IPS-11a (cell line): ENCODE results near the gene RAB5IF.
"Not testable (repeated sequence)": the region's sequence is repeated elsewhere in the genome, so short reads cannot be mapped to it uniquely, and the experiment has no call there.

Experiments used
- H3K4me3 ChIP-seq: one replicate; pipeline ENCODE4 v1.5.1; 2013; ENCODE audit warnings: low read depth, low read length, control low read depth

Gene RAB5IF

DNA sequence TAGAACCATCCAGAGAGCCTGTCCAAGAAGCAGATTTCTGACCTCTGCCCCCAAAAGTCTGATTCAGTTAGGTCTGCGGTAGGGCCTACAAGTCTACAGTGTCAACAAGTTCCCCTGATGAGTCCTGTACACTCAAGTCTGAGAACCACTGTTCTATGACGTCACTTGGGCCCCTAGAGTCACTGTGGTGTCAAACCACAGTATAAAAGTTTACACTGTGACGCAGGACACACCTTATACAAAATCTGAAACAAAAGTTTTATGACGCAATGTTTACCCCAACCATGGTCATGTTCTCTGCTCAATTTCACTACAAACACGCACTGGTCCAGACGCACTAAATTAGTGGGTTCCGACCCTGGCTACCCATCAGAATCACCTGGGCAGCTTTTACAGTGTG is 22.5 kb downstream of the RAB5IF start:
- H3K4me3 ChIP-seq = no peak overlapping the region

DNA sequence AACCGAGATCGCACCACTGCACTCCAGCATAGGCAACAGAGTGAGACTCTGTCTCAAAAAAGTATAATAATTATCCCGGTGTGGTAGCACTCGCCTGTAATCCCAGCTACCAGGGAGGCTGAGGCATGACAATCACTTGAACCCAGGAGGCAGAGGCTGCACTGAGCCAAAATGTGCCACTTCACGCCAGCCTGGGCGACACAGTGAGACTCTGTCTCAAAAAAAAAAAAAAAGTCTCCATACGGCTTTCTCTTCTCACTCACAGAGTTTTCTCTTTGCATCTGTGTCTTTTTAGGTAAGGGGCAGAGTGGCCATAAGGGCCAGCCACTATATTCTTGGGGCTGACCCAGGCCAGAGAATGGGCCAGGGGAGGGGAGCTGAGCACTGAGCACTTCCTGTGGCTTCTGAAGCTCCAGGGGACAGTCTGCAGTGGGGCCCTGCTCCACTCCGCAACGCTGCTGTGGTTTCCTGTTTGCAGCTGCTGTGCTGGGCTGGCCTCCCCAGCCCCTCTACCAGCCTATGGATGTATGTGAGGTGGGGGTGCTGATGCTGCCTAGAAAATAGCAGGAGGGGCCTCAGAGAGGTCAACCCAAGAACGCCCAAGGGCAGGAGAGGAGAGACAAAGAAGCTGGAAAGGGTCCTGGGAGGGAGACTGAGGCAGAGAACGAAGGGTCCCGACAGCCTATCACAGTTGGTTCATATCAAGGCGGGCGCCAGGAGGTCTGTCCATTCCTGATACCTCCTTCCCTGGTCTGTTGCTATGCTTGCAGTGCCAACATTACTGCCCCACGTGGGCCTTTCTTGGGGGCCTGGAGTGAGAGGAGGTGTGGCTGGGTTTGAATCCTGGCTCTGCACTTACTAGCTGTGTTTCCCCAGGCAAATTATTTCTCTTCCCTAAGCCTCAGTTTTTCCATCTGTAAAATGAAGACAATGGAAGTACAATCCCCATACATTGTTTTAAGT is 24.4 kb downstream of the RAB5IF start:
- H3K4me3 ChIP-seq = no peak overlapping the region

DNA sequence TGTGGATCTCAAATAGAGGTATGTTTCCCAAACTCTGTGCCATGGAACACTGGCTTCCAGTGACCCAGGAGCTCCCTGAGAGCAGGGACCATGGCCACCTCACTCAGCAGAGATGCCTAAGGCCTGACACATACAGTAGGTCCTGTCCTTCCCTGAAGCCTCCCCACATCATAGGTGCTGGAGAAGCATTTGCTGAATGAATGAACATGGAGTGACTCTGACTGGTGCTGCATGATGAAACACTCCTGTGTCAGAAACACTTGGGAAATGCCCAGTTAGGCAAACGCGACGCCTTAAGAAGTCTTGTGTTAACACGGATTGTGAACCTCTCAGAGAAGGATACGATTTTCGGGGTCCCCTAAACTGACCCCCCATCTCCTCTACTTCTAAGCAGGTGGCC is 26.1 kb downstream of the RAB5IF start:
- H3K4me3 ChIP-seq = no peak overlapping the region

DNA sequence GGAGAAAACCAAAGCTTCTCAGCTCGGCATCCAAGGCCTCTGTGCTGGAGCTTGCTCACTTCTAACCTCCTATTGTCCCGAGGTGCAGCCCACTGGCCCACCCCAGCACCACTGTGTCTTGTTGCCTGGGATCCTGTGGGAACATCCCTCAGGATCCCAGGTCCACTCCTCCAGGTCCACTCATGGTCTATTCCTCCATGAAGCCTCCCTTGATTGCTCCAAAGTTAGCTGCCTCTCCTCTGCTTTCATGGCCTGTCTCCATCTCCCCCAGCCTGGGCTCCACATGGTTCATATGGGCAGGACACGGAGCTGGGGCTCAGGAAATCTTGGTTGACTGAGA is 26.5 kb downstream of the RAB5IF start:
- no peak overlapping the region for H3K4me3 ChIP-seq

DNA sequence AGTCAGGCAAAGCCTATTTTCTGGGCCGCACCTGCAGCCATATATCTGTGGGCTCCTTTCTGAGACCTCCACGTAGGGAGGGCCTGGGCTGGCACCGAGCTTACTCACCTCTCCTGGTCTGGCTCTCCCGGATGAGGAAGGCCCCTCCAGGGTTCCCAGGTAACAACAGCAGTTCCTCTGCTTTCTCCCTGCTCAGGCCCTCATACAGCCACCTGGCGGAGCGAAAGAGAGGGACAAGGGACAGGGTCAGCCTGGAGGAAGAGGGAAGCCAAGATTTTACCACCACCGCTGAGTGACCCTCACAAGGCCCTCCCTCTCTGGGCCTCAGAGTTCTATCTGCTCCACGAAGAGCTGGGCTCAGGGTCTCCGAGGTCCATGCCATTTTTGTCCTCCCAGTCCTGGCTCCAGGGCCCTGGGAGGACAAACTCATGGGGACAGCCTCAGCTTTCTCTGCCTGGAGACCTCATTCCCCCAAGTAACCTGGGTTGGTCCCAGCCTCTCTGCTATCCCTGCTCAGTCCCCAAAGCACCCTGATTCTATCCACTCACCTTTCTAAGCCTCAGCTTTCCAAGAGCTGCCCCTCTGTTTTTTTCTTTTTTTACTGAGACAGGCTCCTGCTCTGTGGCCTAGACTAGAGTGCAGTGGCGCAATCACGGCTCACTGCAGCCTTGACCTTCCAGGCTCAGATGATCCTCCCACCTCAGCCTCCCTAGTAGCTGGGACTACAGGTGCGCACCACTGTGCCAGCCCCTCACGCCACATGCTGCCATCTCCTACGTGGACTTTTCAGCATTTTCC is 27.1 kb downstream of the RAB5IF start:
- no peak overlapping the region for H3K4me3 ChIP-seq

DNA sequence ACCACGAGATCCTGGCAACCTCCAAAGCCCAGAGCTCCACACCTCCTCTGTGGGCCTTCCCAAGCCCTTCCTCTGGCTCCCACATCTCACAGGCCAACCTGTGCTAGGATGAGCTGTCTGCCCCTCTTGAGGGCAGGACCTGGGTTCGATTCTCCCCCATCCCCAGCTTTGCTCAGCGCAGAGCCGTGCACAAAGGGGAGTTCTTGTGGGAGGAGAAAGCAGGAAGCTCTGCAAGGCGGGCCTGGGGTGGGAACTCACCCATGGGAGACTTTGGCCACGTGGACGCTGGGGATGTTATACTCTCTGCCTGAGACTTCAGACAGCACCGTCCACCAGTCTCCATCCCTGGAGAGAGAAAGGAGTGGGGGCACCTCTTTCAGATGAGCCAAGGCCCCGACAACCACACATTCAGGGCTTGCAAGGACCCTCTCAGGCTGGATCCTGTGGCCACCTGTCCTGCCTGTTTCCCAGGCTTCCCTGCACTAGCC is 27.8 kb downstream of the RAB5IF start:
- no peak overlapping the region for H3K4me3 ChIP-seq

DNA sequence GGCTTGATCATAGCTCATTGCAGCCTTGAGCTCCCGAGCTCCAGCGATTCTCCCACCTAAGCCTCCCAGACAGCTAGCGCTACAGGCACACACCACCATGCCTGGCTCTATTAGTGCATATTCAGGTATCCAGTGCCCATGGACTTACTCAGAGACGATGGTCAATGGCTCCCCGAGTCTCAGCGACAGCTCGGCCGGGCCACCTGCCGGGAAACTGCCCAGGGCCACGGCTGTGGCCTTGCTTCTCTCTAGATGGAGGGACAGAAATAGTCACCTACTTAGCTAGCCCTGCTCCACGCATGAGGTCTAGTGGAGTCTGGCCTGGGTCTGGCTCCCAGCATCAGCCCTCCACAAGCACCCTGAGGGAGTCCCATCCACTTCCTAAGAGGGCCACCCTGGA is 28.8 kb downstream of the RAB5IF start:
- H3K4me3 ChIP-seq = no peak overlapping the region

DNA sequence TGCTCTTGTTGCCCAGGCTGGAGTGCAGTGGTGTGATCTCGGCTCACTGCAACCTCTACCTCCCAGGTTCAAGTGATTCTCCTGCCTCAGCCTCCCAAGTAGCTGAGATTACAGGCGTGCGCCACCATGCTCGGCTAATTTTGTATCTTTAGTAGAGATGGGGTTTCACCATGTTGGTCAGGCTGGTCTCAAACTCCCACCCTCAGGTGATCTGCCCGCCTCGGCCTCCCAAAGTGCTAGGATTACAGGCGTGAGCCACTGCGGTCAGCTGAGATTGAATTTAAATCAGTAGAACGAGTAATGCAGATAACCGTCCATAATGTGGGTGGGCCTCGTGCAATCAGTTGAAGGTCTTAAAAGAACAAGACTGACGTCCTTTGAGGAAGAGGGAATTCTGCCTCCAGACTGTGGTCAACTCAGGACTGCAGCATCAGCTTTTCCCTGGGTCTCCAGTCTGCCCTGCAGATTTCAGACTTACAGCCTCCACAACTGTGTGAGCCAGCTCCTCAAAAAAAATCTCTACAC is 33.4 kb downstream of the RAB5IF start:
- not testable (repeated sequence) for H3K4me3 ChIP-seq

DNA sequence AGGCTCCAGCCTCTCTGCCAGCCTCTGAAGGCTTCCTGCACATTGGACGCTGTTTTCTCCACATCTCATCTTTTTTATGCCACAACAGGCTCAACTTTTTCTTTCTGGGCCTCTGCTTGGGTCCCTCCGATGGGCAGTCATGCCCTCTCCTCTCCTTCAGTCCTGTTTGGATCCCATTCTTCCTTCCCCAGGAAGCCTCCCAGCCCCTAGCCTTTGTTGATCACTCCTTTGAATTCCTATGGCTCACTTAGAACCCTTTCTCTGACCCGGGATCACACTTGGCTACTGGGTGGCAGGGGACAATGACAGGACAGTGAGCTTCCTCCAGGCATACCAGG is 35.9 kb downstream of the RAB5IF start:
- H3K4me3 ChIP-seq = no peak overlapping the region

DNA sequence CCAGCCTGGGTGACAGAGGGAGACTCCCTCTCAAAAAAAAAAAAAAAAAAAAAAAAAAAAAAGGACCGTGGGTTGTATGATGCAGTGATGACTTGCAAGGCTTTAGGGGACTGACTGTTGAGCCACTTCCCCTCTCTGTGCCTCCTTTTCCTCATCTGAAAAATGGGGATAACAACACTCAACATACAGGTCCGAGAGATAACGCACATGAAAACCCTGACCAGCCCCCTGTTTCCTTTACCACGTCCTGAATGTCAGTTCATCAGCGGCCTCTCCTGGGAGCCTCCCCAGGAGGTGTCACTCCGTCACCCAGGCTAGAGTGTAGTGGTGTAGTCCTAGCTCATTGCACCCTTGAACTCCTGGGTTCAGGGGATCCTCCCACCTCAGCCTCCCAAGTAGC is 36.6 kb downstream of the RAB5IF start:
- H3K4me3 ChIP-seq = no peak overlapping the region

DNA sequence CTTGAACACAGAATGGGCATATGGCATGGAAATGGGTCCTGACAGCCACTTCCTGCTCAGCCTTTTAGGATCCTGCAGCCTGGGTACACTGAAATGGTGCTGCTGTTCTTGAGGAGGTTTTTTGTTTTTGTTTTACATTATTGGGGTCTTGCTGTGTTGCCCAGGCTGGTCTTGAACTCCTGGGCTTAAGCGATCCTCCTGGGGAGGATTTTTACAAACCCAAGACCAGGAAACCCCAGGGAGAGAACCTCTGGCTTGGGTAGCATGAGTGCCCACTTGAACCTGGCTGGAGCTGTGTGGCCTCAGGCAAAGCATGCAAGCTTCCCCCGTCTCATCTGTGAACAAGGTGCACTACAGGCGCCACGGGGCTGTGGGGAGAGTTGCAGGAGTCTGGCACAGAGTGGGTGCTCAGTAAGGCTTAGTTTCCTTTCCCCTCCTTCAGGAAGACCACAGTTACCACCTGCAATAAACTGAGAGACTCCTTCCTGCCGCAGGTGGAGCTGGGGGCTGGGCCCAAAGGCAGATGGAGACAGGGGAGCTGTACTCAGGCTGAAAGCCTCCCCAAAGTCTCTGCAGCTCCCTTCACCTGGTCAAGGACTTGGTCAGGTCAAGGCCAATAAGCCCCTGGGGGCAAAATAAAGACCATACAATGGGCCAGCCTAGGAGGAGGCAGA is 38.6 kb downstream of the RAB5IF start:
- no peak overlapping the region for H3K4me3 ChIP-seq

DNA sequence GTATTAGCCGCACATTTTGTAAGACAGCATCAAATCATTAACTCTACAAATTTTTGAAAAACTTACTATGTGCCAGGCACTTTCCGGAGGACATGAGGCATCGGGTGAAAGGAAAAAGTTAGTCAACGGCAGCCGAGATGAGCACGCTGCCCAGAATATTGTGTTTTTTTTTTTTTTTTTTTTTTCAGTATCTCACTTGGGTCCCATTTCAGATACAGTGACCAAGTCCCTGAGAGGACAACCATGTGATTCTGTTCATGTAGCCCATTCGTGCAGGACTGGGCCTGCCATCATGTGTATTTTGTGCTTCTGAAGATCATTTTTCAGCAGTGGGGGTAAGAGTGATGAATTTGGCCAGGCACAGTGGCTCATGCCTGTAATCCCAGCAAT is 39.1 kb downstream of the RAB5IF start:
- no peak overlapping the region for H3K4me3 ChIP-seq

DNA sequence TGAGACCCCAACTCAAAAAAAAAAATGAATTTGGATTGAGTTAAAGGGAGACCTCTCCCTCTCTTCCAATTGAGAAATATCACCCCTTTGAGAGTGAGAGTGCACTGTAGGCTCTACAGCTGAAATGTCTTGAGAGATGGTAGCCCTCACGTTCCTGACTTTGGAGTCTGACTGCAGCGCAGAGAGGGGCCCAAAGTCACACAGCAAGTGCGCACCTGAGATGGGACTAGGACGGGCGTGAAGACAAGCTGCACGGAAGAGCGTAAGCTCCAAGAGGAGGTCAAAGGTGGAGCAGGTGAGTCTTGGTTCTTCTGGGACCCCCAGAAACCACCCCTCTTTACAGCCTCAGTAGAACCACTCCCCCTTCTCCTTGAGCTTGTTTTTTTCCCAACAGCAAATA is 39.8 kb downstream of the RAB5IF start:
- H3K4me3 ChIP-seq = no peak overlapping the region

DNA sequence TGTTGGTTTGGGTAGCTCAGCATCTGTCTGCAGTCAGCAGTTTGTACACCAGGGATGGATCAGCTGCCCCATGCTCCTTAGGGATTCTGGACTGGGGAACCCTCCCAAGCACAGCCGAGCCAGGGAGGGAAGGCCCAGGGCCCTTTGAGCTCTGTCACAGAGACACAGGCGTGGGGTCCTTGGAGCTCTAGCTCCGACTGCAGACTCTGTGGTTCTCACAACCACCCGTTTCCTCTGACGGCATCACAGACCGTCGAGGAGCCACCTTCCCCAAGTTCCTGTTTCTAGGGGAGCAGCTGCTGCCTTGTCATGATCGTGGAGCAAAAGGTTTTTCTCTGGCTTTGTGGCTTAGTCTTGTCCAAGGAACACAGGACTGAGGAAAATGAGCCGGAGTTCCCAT is 40.4 kb downstream of the RAB5IF start, which contains the start of gene SLA2:
SLA2 (minus strand) TSS at position 199 of the 400 bp plus-strand sequence. CDS start 4,861 bp downstream, outside the sequence.
- H3K4me3 ChIP-seq = no peak within 1 kb of the TSS

DNA sequence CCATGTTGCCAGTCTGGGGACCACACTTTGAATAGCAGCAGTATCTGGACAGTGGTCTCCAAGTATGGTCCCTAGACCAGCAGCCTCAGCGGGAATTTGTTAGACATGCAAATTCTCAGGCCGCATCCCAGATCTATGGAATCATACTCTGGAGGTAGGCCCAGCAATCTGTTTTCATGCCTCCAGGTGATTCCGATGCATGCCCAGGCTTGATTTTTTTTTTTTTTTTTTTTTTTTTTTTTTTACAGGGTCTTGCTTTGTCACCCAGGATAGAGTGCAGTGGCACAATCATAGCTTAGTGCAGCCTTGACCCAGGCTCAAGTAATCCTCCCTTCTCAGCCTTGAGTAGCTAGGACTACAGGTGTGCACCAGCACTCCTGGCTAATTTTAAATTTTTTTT is 41.1 kb downstream of the RAB5IF start:
- H3K4me3 ChIP-seq = no peak overlapping the region

DNA sequence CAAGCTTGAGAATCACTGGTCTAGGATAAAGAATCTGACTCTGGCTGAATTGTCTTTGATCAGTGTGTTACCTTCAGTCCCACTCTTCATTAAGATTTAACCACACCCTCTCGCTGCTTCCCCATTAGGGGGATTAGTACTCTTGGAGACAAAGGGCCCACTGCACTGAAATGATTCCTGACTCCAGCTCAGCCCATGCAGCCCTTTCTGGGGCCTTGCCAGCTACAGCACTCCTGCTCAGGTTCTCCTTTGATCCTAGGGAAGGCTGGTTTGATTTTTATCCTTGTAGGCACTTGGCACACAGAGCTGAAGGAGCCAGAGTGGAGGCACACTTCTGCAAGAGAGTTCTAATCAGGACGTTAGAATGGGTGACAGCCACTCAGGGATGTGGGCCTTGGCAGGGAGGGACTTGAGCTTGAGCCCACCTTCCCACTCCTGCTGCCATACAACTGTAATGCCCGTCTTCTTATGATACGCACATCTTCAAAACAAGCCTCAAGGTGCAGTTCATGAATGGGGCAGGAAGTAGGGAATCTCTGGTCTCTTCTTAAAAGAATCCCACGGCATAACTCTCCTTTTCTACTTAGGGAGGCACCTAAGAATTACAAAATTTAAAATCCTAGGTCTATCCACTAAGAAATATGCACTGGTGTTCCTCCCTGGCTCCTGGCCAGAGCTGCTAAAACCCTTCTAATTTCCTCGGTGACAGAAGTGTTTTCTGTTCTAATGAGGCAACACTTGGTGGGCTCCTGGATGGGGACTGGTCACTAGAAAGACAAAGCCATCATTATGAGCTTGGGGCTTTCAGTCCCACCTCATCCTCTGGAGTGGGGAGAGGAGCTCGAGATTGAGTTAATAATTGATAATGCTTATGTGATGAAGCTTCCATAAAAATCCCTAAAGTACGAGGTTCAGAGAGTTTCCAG is 41.9 kb downstream of the RAB5IF start:
- no peak overlapping the region for H3K4me3 ChIP-seq

DNA sequence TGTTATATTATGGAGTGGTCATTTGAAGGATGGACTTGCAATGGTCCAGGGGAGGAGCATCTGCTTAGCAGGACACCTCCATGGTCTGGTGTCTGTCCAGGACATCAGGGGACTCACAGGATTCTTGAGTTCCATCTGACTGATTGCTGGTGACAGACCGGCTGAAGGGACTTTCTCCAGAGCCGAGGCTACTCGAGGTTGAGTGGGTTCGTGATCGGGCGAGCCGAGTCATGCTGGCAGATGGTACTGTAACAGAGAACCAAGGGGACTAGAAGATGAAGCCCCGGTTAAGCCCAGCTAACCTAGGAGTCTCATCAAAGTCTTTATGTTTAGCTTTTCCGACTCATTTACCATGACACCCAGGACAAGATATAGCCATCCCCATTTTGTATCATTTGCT is 47.9 kb downstream of the RAB5IF start:
- H3K4me3 ChIP-seq = no peak overlapping the region

DNA sequence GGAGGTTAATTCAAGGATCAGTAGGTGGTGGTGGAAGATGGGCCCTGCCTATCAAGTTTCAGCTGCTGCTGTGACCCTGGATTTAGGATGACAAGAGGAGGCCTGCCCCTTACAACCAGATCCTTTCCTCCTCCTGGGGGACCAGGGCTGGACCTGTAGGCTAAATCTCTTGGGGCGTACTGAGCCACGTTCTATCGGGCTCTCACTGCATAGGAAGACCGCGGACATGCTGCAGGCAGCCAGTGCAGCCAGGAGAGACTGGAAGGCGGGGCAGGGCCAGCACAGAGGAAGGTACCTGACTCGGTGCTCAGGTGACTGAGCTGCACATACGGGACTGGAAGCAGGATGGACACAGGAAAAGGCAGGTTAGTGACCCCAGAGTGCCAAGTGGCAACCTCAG is 48.9 kb downstream of the RAB5IF start:
- no peak overlapping the region for H3K4me3 ChIP-seq

DNA sequence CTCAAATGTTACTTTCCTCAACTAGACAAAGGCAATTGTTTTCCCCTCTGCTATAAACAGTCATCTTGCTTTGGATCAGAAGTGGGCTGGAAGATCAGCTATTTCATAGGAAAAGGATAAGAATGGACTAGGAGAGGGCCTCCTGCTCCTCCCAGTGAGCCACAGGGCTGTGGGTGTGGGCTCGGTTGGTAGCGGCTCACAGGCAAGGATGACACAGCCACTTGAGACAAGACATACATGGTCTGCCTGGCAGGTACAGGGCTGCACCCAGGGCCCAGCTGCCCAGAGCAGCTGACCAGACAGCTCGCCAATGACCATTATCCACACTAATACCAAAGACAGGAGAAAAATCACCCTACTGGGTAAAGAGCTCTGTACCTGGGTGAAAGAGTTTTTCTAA is 49.4 kb downstream of the RAB5IF start:
- H3K4me3 ChIP-seq = no peak overlapping the region

DNA sequence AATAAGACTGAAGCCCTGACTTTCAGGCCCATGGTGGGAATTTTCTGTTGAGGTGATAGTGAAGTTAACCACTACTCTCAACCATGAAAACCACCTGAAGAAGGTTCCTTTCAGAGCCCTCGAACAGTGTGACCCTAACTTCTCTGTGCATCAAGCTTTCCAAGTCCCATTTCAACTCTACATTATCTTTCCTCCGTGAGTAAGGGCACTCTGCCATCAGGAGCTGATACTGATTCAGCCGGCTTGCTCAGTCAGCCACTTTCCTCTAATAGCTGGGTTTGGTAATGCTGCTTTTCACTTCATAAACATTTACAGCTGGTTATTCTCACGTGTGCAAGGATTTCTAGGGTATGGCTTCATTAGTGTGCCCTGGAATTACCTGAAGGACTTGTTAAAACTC is 51.2 kb downstream of the RAB5IF start:
- H3K4me3 ChIP-seq = no peak overlapping the region
